Upper lobe of left lung (tissue), 6 donors: Measurements from ENCODE around the gene HIRA. TPM values are rescaled to one million over a fixed set of nuclear protein-coding genes. Genes with fewer than 3 reads are reported as not detected.

ENCODE experiments used
- ATAC-seq, 2 donors: fragments of 200-7000 bp; cut with Tn5 transposase; one replicate each; pipeline ENCODE4 v1.9.1; 2022; ENCODE audit warnings: mild to moderate bottlenecking in 2 of 2, moderate library complexity in 2 of 2; ENCODE audit not compliant: low FRiP score in 2 of 2
- DNase-seq, 2 donors: peaks; one replicate each; pipeline ENCODE4 v3.0.0-alpha.2; 2019 to 2020
- H3K27ac ChIP-seq, 4 donors: fragments of 200-600 bp; sonication (generic); one replicate each; pipeline ENCODE4 v1.5.1; 2016 to 2019
- H3K27me3 ChIP-seq, 4 donors: fragments of 200-600 bp; sonication (generic); one replicate each; pipeline ENCODE4 v1.5.1; 2017 to 2019
- H3K36me3 ChIP-seq, 4 donors: fragments of 200-600 bp; sonication (generic); one replicate each; pipeline ENCODE4 v1.5.1; 2016 to 2019
- H3K4me1 ChIP-seq, 4 donors: fragments of 200-600 bp; sonication (generic); one replicate each; pipeline ENCODE4 v1.5.1; 2018 to 2019
- H3K4me3 ChIP-seq, 4 donors: fragments of 200-600 bp; sonication (generic); one replicate each; pipeline ENCODE4 v1.5.1; 2017 to 2019; ENCODE audit warnings: mild to moderate bottlenecking in 2 of 4, moderate library complexity in 1 of 4
- H3K9me3 ChIP-seq, 4 donors: fragments of 200-600 bp; sonication (generic); one replicate each; pipeline ENCODE4 v1.5.1; 2018 to 2019
- EP300 ChIP-seq, 4 donors: sonication (generic); formaldehyde crosslinking; IDR thresholded peaks; one replicate each; pipeline ENCODE4 v1.5.1; 2017; ENCODE audit warnings: antibody characterized with exemption in 4 of 4, control low read depth in 2 of 4
- POLR2A ChIP-seq, 4 donors: fragments of 450-650 bp; IDR thresholded peaks; one replicate each; pipeline ENCODE4 v1.5.1; 2016 to 2017; ENCODE audit warnings: antibody characterized with exemption in 4 of 4, mild to moderate bottlenecking in 2 of 4
- POLR2AphosphoS5 ChIP-seq, 2 donors: sonication (generic); formaldehyde crosslinking; IDR thresholded peaks; one replicate each; pipeline ENCODE4 v1.5.1; 2017; ENCODE audit warnings: antibody characterized with exemption in 2 of 2
- WGBS, 2 donors: methylation state at CpG; one replicate each; pipeline ENCODE4 v1.1.5; 2017 to 2018; 5-methylcytosine and 5-hydroxymethylcytosine counted together
- total RNA-seq, 6 donors: library from RNA; depleted of rRNA in 4 of 6; stranded (reverse); fragments of >200 nt in 4 of 6; gene quantifications; one replicate each; pipeline versions ENCODE4 v1.1.0 to v1.2.1, GENCODE V29; 2016 to 2021
- TF ChIP-seq, protein P1 (sequence below), 6 experiments: fragments of 450-650 bp in 4 of 6; fragments of 200-600 bp in 2 of 6; sonication (generic) in 2 of 6; IDR thresholded peaks; one replicate each; pipeline ENCODE4 v1.5.1; 2016 to 2019; ENCODE audit warnings: antibody characterized with exemption in 6 of 6
- donor health status: DM: no; HTN: no; CAD: no; lungs with moderate emphysema.
- donor health status: DM: no; HTN: yes; CAD: no; lungs with severe emphysema.

Gene HIRA
- total RNA-seq, 6 donors from 2014 or later, result 9.9 to 27.5 (median 22.1) TPM

DNA sequence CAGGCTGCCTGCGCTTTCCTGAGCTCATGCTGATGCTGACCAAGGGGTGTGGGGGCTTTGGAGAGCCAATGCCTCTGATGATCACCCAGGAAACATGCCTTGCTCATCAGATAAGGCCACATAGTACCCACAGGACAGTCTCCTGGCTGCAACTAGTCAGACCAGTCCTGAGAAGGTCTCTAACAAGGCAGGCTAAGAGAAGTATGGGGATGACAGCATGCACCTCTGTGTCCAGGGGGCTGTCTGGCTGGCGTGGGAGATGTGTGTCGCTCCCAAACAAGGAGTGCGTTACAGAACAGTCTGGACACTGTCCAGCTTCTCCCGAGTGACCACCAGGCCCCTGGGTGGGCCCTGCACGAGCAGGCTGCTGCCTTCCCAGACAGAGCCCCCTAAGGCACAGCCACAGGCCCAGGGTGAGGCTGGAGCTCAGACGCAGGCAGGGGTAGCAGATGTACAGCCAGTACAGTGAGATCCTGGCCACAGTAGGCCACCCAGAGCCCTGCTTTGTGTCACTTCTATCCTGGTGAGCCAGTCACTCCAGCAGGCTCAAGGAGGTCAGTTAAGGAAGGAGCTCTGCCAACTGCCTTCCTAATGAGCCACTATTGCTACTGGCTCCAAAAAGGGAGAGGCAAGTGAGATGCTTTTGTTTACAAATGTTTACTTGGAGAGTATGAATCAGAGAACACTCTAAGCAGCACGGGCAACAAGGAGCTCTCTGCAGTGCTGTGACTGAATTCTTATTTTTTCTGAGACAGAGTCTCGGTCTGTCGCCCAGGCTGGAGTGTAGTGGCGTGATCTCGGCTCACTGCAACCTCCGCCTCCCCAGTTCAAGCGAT lies 74.0 kb downstream of the HIRA start:
- H3K4me1 ChIP-seq, result no peaks in the 10 kb centered on the region
- peaks cover 40 to 100% (median 86%) of the 10 kb centered on the region in 4 donors for H3K36me3 ChIP-seq
- no peak for TF ChIP-seq POLR2A (IDR thresholded peaks at IDR 0.05)
- no peak for TF ChIP-seq EP300 (IDR thresholded peaks at IDR 0.05)
- TF ChIP-seq POLR2AphosphoS5 (IDR thresholded peaks at IDR 0.05), result no peak
- TF ChIP-seq, protein P1, sequence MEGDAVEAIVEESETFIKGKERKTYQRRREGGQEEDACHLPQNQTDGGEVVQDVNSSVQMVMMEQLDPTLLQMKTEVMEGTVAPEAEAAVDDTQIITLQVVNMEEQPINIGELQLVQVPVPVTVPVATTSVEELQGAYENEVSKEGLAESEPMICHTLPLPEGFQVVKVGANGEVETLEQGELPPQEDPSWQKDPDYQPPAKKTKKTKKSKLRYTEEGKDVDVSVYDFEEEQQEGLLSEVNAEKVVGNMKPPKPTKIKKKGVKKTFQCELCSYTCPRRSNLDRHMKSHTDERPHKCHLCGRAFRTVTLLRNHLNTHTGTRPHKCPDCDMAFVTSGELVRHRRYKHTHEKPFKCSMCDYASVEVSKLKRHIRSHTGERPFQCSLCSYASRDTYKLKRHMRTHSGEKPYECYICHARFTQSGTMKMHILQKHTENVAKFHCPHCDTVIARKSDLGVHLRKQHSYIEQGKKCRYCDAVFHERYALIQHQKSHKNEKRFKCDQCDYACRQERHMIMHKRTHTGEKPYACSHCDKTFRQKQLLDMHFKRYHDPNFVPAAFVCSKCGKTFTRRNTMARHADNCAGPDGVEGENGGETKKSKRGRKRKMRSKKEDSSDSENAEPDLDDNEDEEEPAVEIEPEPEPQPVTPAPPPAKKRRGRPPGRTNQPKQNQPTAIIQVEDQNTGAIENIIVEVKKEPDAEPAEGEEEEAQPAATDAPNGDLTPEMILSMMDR (IDR thresholded peaks at IDR 0.05), result no peak
- no peaks in the 10 kb centered on the region for H3K9me3 ChIP-seq
- no peak overlapping the region for H3K4me3 ChIP-seq
- no peak for DNase-seq
- H3K27ac ChIP-seq, result no peak overlapping the region
- no peaks in the 10 kb centered on the region for H3K27me3 ChIP-seq
- WGBS, 2 donors, result 89 to 95% methylated on average over 9 of the region's 14 CpGs
- no peak for ATAC-seq

DNA sequence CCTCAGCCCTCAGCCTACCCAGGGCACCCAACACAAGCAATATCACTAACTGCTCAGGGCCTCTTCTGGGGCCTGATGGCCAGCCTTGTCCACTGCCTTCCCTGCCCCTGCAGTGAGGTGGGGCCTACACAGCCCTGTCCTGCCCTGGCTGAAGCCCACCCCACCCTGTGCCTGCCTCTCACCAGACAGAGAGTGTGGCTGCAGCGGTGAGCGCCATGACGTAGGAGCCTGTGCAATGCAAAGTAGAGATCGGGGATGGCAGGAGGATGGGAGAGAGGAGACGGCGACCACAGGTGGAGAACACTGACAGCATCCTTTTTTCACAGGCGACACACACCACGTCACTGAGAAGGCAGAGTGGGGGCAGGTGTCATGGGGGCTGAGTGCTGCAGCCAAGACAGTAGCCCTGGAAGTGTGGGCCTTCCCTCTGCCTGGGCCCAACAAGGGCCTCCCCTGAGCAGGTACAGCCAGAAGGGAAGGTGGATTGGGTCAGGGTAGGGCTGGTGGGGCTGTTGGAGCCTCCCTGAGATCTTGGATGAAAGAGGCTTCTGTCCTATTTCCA lies 74.7 kb downstream of the HIRA start:
- peaks cover 43 to 100% (median 88%) of the 10 kb centered on the region in 4 donors for H3K36me3 ChIP-seq
- no peak overlapping the region for H3K27ac ChIP-seq
- H3K4me3 ChIP-seq, result no peak overlapping the region
- no peaks in the 10 kb centered on the region for H3K27me3 ChIP-seq
- TF ChIP-seq POLR2A (IDR thresholded peaks at IDR 0.05) (no peak), POLR2AphosphoS5 (IDR thresholded peaks at IDR 0.05) (no peak), EP300 (IDR thresholded peaks at IDR 0.05) (no peak)
- TF ChIP-seq, protein P1 (IDR thresholded peaks at IDR 0.05), result no peak
- DNase-seq (no peak), ATAC-seq (no peak)
- 95 to 97% methylated on average over 8 of the region's 8 CpGs for WGBS, 2 donors
- H3K4me1 ChIP-seq, result no peaks in the 10 kb centered on the region
- no peaks in the 10 kb centered on the region for H3K9me3 ChIP-seq

DNA sequence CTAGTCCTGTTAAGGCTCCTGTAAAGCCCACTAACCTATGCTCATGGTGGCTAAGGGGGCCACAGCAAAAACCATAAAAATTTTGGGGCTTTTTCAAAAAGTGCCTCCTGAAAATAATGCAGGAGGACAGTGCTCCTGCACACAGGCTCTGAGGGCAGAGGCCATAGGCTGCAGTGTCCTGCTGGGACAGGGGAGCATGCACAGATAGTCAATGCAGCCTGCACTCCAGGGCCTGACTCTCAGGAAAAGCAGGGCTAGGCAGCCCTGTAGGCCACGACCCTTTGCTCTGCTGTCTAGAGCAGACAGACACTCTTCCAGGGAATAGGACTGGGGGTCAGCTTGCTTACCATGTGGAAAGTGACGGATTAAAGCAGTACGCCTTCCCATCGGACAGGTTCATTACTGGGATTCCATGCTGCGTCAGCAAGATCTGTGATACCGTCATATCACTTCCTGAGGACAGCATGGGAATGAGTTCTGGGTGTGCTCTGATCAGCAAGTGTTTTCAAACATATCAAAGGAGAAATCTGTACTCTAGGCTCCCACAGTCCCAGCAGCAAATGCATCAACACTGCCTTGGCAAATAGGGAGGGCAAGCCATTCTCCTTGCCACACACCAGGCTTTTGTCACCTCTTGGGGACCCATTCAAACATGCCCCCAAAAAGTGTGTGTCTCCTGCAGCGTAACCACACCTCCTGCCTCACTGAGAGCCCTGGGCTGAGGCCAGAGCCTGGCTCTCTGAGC lies 75.9 kb downstream of the HIRA start:
- Histone ChIP-seq H3K27ac (no peak overlapping the region), H3K4me1 (no peaks in the 10 kb centered on the region), H3K36me3 (peaks cover 47 to 100% (median 87%) of the 10 kb centered on the region in 4 donors), H3K27me3 (no peaks in the 10 kb centered on the region), H3K4me3 (no peak overlapping the region), H3K9me3 (no peaks in the 10 kb centered on the region)
- ATAC-seq (no peak), DNase-seq (no peak)
- TF ChIP-seq EP300 (IDR thresholded peaks at IDR 0.05), result no peak
- TF ChIP-seq, protein P1 (IDR thresholded peaks at IDR 0.05), result no peak
- TF ChIP-seq POLR2A (IDR thresholded peaks at IDR 0.05), result no peak
- TF ChIP-seq POLR2AphosphoS5 (IDR thresholded peaks at IDR 0.05), result no peak
- 94% methylated on average over 5 to 7 of the region's 7 CpGs for WGBS, 2 donors

DNA sequence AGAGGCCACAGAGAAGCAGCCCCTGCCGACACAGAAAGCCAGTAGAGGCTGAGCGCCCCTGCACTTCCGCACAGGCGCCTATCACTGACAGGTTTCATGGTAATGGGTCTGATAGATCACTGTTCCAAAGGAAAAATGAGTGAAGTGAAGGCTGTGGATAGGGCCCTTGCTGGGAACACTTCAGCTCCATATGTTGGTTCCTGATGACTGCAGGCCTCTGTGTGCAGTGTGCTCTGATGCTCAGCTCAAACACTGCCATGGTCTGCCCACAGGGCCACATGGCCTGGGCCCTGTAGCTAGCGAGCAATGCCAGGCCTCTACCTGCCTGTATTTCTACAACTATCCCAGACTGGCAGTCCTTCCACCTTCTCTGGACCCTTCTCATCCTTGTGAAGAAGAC lies 77.3 kb downstream of the HIRA start:
- 96 to 100% methylated on average over 4 to 5 of the region's 5 CpGs for WGBS, 2 donors
- Histone ChIP-seq H3K4me3 (no peak overlapping the region), H3K9me3 (no peaks in the 10 kb centered on the region), H3K36me3 (peaks cover 46 to 100% (median 88%) of the 10 kb centered on the region in 4 donors), H3K27me3 (no peaks in the 10 kb centered on the region), H3K27ac (no peak overlapping the region), H3K4me1 (no peaks in the 10 kb centered on the region)
- ATAC-seq, result no peak
- TF ChIP-seq EP300 (IDR thresholded peaks at IDR 0.05), result no peak
- no peak for TF ChIP-seq POLR2A (IDR thresholded peaks at IDR 0.05)
- TF ChIP-seq POLR2AphosphoS5 (IDR thresholded peaks at IDR 0.05), result no peak
- TF ChIP-seq, protein P1 (IDR thresholded peaks at IDR 0.05), result no peak
- DNase-seq, result no peak
